HepG2 (cell line): ENCODE data around the gene ETNK1. TPM values are rescaled to one million over a fixed set of nuclear protein-coding genes. Genes with fewer than 3 reads are reported as not detected.

Source experiments
- ATAC-seq: fragments of 200-7000 bp; cut with Tn5 transposase; 3 replicates; pipeline ENCODE4 v1.9.1; 2020; ENCODE audit warnings: mild to moderate bottlenecking, moderate library complexity
- BruUV-seq: library from RNA; stranded (reverse); fragments of 400-500 nt; replicated peaks from 2 replicates; lab custom pipeline; 2021; lab: Mats Ljungman, UMichigan
- CTCF ChIA-PET: fragments of 300-600 bp; formaldehyde crosslinking; extraction: SDS; loops from one replicate; lab custom pipeline; 2021; ENCODE audit warnings: low total read pairs, inconsistent platforms, low intra/inter-chr PET ratio; lab: Yijun Ruan, JAX
- POLR2A ChIA-PET: fragments of 350-600 bp; sonication (Branson Sonifier 250); formaldehyde crosslinking; loops from one replicate; lab custom pipeline; 2020; ENCODE audit warnings: antibody characterized with exemption, inconsistent platforms; lab: Yijun Ruan, JAX
- DNase-seq: peaks from one replicate; pipeline ENCODE4 v3.0.0-alpha.2; 2015; ENCODE audit warnings: low spot score
- FAIRE-seq: peaks from 3 replicates; lab custom pipeline; 2011; peaks lifted over from hg19 to GRCh38; lab: Jason Lieb, UNC
- H2AFZ ChIP-seq: one replicate; pipeline ENCODE4 v1.6.1; 2011; ENCODE audit warnings: low read length, inconsistent platforms
- H3K27ac ChIP-seq: fragments of 300-600 bp; 3 replicates; pipeline ENCODE4 v1.8.0; 2011; ENCODE audit warnings: mixed run types, mild to moderate bottlenecking, mixed read lengths, low read length, inconsistent platforms; ENCODE audit not compliant: insufficient read depth; ENCODE audit errors: extremely low read length
- H3K27me3 ChIP-seq, 2 experiments: fragments of 200-600 bp in 1 of 2; 2 replicates in 1 of 2; 3 replicates in 1 of 2; pipeline versions ENCODE4 v1.6.0 to v1.8.0; 2011; ENCODE audit warnings: low read length in 2 of 2, mild to moderate bottlenecking in 2 of 2, moderate library complexity in 2 of 2, inconsistent platforms in 1 of 2; ENCODE audit not compliant: insufficient read depth in 2 of 2, control insufficient read depth in 1 of 2
- H3K36me3 ChIP-seq, 2 experiments: fragments of 200-600 bp in 1 of 2; replicated peaks in 1 of 2; 2 replicates in 1 of 2; 3 replicates in 1 of 2; pipeline versions ENCODE4 v1.5.1 to v1.8.0; 2011; ENCODE audit warnings: low read length in 2 of 2, inconsistent platforms in 1 of 2; ENCODE audit not compliant: insufficient read depth in 2 of 2, control insufficient read depth in 1 of 2
- H3K4me1 ChIP-seq: 2 replicates; pipeline ENCODE4 v1.5.1; 2012; ENCODE audit warnings: low read length, inconsistent platforms; ENCODE audit not compliant: insufficient read depth
- H3K4me2 ChIP-seq: 2 replicates; pipeline ENCODE4 v1.6.0; 2011; ENCODE audit warnings: low read depth, low read length, inconsistent platforms
- H3K4me3 ChIP-seq, 3 experiments: fragments of 200-600 bp in 1 of 3; sonication (generic), shearing (Covaris generic) in 1 of 3; replicated peaks in 1 of 3; 2 replicates each; pipeline ENCODE4 v1.5.1; 2011 to 2016; ENCODE audit warnings: low read length in 3 of 3, inconsistent platforms in 2 of 3, low read depth in 2 of 3, mild to moderate bottlenecking in 2 of 3, control low read depth in 1 of 3, mixed read lengths in 1 of 3; ENCODE audit not compliant: insufficient read depth in 1 of 3
- H3K79me2 ChIP-seq: one replicate; pipeline ENCODE4 v1.6.1; 2011; ENCODE audit warnings: low read length, inconsistent platforms; ENCODE audit not compliant: insufficient read depth
- H3K9ac ChIP-seq: 2 replicates; pipeline ENCODE4 v1.6.0; 2011; ENCODE audit warnings: mild to moderate bottlenecking, low read depth, low read length, inconsistent platforms; ENCODE audit not compliant: insufficient read depth
- H3K9me3 ChIP-seq: 2 replicates; pipeline ENCODE4 v1.5.1; 2012; ENCODE audit warnings: mild to moderate bottlenecking, low read length
- H4K20me1 ChIP-seq: 2 replicates; pipeline ENCODE4 v1.6.0; 2011; ENCODE audit warnings: inconsistent platforms, mild to moderate bottlenecking, low read length, moderate library complexity; ENCODE audit not compliant: insufficient read depth
- BRCA1 ChIP-seq: sonication (generic); formaldehyde crosslinking; IDR thresholded peaks from 2 replicates; pipeline ENCODE4 v1.4.0; 2020; ENCODE audit warnings: missing genetic modification reagents
- CC2D1A ChIP-seq: sonication (generic); formaldehyde crosslinking; IDR thresholded peaks from 2 replicates; pipeline ENCODE4 v1.8.1; 2023; ENCODE audit warnings: mild to moderate bottlenecking, missing genetic modification reagents
- EZH2 ChIP-seq: conservative IDR thresholded peaks from 2 replicates; pipeline ENCODE4 v1.6.1; 2012; ENCODE audit warnings: mild to moderate bottlenecking, low read depth, low read length, moderate library complexity
- GFI1 ChIP-seq: sonication (generic); formaldehyde crosslinking; IDR thresholded peaks from 2 replicates; pipeline ENCODE4 v1.5.0; 2020; ENCODE audit warnings: missing genetic modification reagents, mild to moderate bottlenecking, borderline replicate concordance
- GZF1 ChIP-seq: sonication (generic); formaldehyde crosslinking; IDR thresholded peaks from 2 replicates; pipeline ENCODE4 v1.5.1; 2020; ENCODE audit warnings: mild to moderate bottlenecking, missing genetic modification reagents
- KLF6 ChIP-seq: IDR thresholded peaks from 2 replicates; pipeline ENCODE4 v1.8.0; 2016; ENCODE audit warnings: missing biosample characterization, missing genetic modification reagents
- MTA1 ChIP-seq: sonication (generic); formaldehyde crosslinking; IDR thresholded peaks from 2 replicates; pipeline ENCODE4 v1.4.0; 2020; ENCODE audit warnings: missing genetic modification reagents, mild to moderate bottlenecking, borderline replicate concordance
- MTERF4 ChIP-seq: sonication (generic); formaldehyde crosslinking; IDR thresholded peaks from 2 replicates; pipeline ENCODE4 v1.8.0; 2023; ENCODE audit warnings: mild to moderate bottlenecking, missing genetic modification reagents
- PCBP2 ChIP-seq: fragments of 200-400 bp; formaldehyde crosslinking; optimal IDR thresholded peaks from 2 replicates; pipeline ENCODE3; 2018; ENCODE audit warnings: low read length, low read depth; ENCODE audit not compliant: poor library complexity, severe bottlenecking
- PTBP1 ChIP-seq: fragments of 200-400 bp; formaldehyde crosslinking; IDR thresholded peaks from 2 replicates; pipeline ENCODE4 v1.6.1; 2018; ENCODE audit warnings: low read length, low read depth; ENCODE audit not compliant: poor library complexity, severe bottlenecking
- SOX5 ChIP-seq: IDR thresholded peaks from 2 replicates; pipeline ENCODE4 v1.6.1; 2016; ENCODE audit warnings: borderline replicate concordance
- ZNF567 ChIP-seq: sonication (generic); formaldehyde crosslinking; IDR thresholded peaks from 2 replicates; pipeline ENCODE4 v1.8.1; 2023; ENCODE audit warnings: mild to moderate bottlenecking, missing genetic modification reagents, borderline replicate concordance
- WGBS: methylation state at CpG from one replicate; pipeline ENCODE4 v1.1.6; 2017; ENCODE audit warnings: low lambda C conversion rate; 5-methylcytosine and 5-hydroxymethylcytosine counted together
- in situ Hi-C: cut with HindIII; loops from 2 replicates; pipeline ENCODE4 v1.10.0; 2017; ENCODE audit warnings: low pct_unique_long_range_greater_than_20kb; ENCODE audit not compliant: extremely low pct_ligation_motif_present
- intact Hi-C: fragments of 100-400 bp; cut with micrococcal nuclease; formaldehyde crosslinking; loops from one replicate; pipeline ENCODE4 v1.10.0; 2022; ENCODE audit not compliant: unreplicated experiment
- polyA plus RNA-seq, 8 experiments: library from polyadenylated mRNA; depleted of rRNA in 3 of 8; stranded (reverse) in 7 of 8; unstranded in 1 of 8; fragments of >200 nt; fragmentation: Illumina TruSeq in 4 of 8; extraction: Trizol in 4 of 8; gene quantifications; 2 replicates each; pipeline versions ENCODE4 v1.2.1 to v1.2.3, GENCODE V29; 2011 to 2016; ENCODE audit warnings: low read depth in 4 of 8, missing spikeins in 1 of 8, mixed read lengths in 1 of 8; ENCODE audit not compliant: insufficient read depth in 1 of 8
- total RNA-seq, 5 experiments: library from RNA; depleted of rRNA; stranded (reverse); fragments of >200 nt; fragmentation: Illumina TruSeq; extraction: Trizol; gene quantifications; 2 replicates each; pipeline ENCODE4 v1.2.3, GENCODE V29; 2016; ENCODE audit warnings: low read depth in 1 of 5
- TF ChIP-seq, protein P1 (sequence below): sonication (generic); formaldehyde crosslinking; conservative IDR thresholded peaks from 2 replicates; pipeline ENCODE4 v1.8.1; 2023; ENCODE audit warnings: missing genetic modification reagents
- TF ChIP-seq, protein P2 (sequence below): sonication (generic); formaldehyde crosslinking; IDR thresholded peaks from 2 replicates; pipeline ENCODE4 v1.4.0; 2020; ENCODE audit warnings: mild to moderate bottlenecking, missing genetic modification reagents
- TF ChIP-seq, protein P3 (sequence below): sonication (generic); formaldehyde crosslinking; IDR thresholded peaks from 2 replicates; pipeline ENCODE4 v1.8.1; 2022; ENCODE audit warnings: mild to moderate bottlenecking, missing genetic modification reagents
- TF ChIP-seq, protein P4 (sequence below): IDR thresholded peaks from 2 replicates; pipeline ENCODE4 v1.6.1; 2016; ENCODE audit warnings: missing compliant biosample characterization, missing genetic modification reagents, borderline replicate concordance

ETNK1 gene
- total and polyA plus RNA-seq, 2 of the 13 experiments (the other 11 are each of a cell fraction or from before 2014, with no cell fraction given), result 14.4 to 55.7 TPM

DNA sequence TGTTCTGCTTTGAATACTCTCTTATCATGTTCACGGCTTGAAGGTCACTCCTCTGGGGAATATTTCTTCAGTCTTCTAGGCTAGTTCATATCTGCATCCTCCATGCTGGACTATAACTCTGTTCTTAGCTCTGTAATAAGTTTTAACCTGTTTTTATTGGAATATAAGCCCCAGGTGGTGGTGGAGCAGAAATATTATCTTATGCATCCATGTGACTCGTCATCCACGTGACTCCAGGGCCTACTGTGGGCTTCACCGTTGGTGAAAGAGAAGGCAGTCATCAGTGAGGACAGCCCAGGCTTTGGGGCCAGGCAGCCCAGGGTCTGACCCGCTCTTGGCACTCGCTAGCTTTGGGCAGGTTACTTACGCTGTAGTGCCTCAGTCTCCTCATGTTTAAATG lies 87.1 kb downstream of the ETNK1 start (continued):
- TF ChIP-seq PTBP1 (no peak), GZF1 (CRISPR knock-in tag) (no peak)
- TF ChIP-seq, protein P1, sequence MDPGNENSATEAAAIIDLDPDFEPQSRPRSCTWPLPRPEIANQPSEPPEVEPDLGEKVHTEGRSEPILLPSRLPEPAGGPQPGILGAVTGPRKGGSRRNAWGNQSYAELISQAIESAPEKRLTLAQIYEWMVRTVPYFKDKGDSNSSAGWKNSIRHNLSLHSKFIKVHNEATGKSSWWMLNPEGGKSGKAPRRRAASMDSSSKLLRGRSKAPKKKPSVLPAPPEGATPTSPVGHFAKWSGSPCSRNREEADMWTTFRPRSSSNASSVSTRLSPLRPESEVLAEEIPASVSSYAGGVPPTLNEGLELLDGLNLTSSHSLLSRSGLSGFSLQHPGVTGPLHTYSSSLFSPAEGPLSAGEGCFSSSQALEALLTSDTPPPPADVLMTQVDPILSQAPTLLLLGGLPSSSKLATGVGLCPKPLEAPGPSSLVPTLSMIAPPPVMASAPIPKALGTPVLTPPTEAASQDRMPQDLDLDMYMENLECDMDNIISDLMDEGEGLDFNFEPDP (CRISPR knock-in tag), result no peak

DNA sequence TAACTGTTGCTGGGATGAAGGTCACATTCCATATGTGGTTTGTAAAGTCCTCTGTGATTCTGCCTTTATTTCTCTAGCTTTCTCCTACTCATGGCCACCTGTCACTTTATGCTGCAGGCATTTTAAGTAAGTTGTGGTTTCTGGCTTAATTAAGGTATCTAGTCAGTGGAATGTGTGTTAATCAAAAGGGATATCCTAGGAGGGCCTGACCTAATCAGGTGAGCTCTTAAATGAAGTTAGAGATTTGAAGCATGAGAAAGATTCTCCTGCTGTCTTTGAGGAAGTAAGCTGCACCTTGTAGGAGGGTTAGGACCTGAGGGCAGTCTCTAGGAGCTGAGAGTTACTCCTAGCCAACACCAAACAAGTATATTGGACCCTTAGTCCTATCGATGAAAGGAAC lies 90.3 kb downstream of the ETNK1 start:
- no peaks in the 10 kb centered on the region for H3K9me3 ChIP-seq
- BruUV-seq, result no TSS peak
- 55% methylated on average over 1 of the region's 1 CpG for WGBS
- POLR2A ChIA-PET, result no interaction called here
- H3K9ac ChIP-seq, result no peak overlapping the region
- H3K79me2 ChIP-seq, result no peaks in the 10 kb centered on the region
- no peaks in the 10 kb centered on the region for H4K20me1 ChIP-seq
- in situ Hi-C loops (no loop called here), intact Hi-C loops (no loop called here)
- CTCF ChIA-PET, result no interaction called here
- ATAC-seq, result no peak
- no peak overlapping the region for H3K4me2 ChIP-seq
- H2AFZ ChIP-seq, result no peak overlapping the region
- H3K4me3 ChIP-seq, result no peak overlapping the region
- no peaks in the 10 kb centered on the region for H3K36me3 ChIP-seq
- H3K27ac ChIP-seq, result no peak overlapping the region
- no peaks in the 10 kb centered on the region for H3K27me3 ChIP-seq
- no peak for FAIRE-seq
- no peak for DNase-seq
- no peaks in the 10 kb centered on the region for H3K4me1 ChIP-seq
- TF ChIP-seq KLF6 (CRISPR knock-in tag) (no peak), GFI1 (no peak), CC2D1A (CRISPR knock-in tag) (no peak), SOX5 (no peak), PCBP2 (no peak), BRCA1 (no peak), EZH2 (no peak), ZNF567 (CRISPR knock-in tag) (no peak), MTA1 (CRISPR knock-in tag) (no peak), MTERF4 (CRISPR knock-in tag) (no peak)
- TF ChIP-seq, protein P2, sequence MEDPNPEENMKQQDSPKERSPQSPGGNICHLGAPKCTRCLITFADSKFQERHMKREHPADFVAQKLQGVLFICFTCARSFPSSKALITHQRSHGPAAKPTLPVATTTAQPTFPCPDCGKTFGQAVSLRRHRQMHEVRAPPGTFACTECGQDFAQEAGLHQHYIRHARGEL (CRISPR knock-in tag), result no peak
- TF ChIP-seq, protein P3, sequence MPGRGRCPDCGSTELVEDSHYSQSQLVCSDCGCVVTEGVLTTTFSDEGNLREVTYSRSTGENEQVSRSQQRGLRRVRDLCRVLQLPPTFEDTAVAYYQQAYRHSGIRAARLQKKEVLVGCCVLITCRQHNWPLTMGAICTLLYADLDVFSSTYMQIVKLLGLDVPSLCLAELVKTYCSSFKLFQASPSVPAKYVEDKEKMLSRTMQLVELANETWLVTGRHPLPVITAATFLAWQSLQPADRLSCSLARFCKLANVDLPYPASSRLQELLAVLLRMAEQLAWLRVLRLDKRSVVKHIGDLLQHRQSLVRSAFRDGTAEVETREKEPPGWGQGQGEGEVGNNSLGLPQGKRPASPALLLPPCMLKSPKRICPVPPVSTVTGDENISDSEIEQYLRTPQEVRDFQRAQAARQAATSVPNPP, result no peak
- TF ChIP-seq, protein P4, sequence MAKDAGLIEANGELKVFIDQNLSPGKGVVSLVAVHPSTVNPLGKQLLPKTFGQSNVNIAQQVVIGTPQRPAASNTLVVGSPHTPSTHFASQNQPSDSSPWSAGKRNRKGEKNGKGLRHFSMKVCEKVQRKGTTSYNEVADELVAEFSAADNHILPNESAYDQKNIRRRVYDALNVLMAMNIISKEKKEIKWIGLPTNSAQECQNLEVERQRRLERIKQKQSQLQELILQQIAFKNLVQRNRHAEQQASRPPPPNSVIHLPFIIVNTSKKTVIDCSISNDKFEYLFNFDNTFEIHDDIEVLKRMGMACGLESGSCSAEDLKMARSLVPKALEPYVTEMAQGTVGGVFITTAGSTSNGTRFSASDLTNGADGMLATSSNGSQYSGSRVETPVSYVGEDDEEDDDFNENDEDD (CRISPR knock-in tag), result no peak
- TF ChIP-seq, protein P1 (CRISPR knock-in tag), result no peak
